ENCODE data around the gene MCF2L2.

MCF2L2 gene

DNA sequence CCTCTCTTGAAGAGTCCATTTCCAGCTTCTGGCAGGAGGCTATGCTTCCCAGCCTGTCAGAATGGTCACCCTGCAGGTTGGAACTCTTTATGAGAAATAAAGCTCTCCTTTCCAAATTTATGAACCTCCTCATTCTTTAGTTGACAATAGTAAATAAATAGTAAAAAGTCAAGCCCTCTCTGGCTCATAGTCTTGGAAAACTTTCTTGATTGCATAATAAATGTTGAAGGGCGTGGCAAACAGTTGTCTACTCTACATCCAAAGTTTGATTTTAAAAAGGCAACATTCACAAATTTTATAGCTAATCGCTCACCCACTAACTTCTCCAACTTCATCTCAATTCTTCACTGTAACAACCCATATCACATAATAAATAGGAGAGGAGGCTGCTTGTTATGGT, 58.8 kb downstream of the MCF2L2 start:
- no peak for DNase-seq (ENCODE audit: low read depth in 2 of 2)

- DNase-seq (ENCODE audit: low read depth in 2 of 2): no peak
These were observed 59.3 kb downstream of the MCF2L2 start for GRCh38 chr3:183369117-183369516.

- no peak for DNase-seq (ENCODE audit: low read depth in 2 of 2)
These were observed 67.3 kb downstream of the MCF2L2 start for GRCh38 chr3:183360971-183361624.

GRCh38 chr3:183359036-183359435, 69.4 kb downstream of the MCF2L2 start:
- DNase-seq (ENCODE audit: low read depth in 2 of 2): no peak

GRCh38 chr3:183357564-183358079, 70.8 kb downstream of the MCF2L2 start:
- no peak for DNase-seq (ENCODE audit: low read depth in 2 of 2)

GRCh38 chr3:183356920-183357319, 71.5 kb downstream of the MCF2L2 start:
- no peak for DNase-seq (ENCODE audit: low read depth in 2 of 2)

GRCh38 chr3:183354874-183355273, 73.5 kb downstream of the MCF2L2 start:
- DNase-seq (ENCODE audit: low read depth in 2 of 2): no peak

DNA sequence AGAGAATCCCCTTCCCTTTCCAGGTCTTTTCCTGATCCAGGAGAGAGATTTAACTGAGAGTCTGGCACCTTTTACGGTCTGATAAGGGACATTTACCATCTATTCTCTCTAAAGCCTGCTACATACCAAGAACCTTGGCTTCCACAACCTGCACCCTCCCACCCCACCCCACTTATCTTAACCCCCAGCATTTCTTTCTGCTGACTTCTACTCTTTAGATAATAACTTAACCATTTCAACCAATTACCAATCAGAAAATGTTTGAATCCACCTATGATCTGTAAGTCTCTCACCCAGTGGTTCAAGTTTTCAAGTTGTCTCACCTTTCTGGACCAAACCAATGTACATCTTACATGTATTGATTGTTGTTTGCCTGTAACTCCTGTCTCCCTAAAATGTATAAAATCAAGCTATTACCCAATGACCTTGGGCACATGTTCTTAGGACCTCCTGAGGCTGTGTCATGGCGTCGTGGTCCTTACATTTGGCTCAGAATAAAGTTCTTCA, 74.0 kb downstream of the MCF2L2 start:
- DNase-seq (ENCODE audit: low read depth in 2 of 2): no peak

- DNase-seq (ENCODE audit: low read depth in 2 of 2): no peak
These were observed 75.0 kb downstream of the MCF2L2 start for GRCh38 chr3:183353421-183353820.

DNA sequence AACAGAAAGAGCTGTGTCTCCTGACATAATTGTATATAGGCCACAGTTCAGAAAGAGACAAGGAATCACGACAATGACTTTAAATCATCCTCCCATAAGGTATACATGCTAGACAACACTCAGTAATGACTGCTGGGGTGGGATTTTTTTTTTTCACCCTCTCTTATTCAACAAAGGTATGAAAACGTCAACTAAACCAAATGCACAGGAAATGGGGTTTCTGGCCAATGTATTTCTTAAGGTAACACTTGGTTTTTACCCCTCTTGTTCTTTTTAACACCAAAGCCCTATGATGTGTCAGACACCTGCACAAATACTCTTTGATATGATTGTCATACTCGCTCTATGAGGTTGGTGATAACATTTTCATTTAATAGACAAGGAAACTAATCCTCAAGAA, 78.3 kb downstream of the MCF2L2 start:
- no peak for DNase-seq (ENCODE audit: low read depth in 2 of 2)

- DNase-seq (ENCODE audit: low read depth in 2 of 2): no peak
These were observed 78.8 kb downstream of the MCF2L2 start for GRCh38 chr3:183349421-183350157.

DNA sequence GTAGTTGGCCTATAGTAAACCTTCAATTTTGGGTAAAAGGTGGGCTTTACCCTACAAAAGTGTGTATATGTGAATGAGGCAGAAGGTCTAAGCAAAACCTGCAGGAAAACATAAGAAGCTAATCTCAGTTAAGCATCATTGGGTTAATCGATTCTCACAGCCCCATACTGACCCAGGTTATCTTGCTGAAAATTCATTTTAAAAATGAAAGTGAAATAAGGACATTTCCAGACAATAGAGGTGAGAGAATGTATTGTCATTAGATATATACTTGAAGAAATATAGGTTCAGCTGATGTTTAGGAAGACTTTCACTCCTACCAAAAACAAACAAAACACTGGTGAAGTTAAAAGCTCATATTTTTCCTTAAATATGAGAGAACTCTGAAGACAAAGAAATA, 85.6 kb downstream of the MCF2L2 start:
- no peak for DNase-seq (ENCODE audit: low read depth in 2 of 2)

- no peak for DNase-seq (ENCODE audit: low read depth in 2 of 2)
These were observed 86.7 kb downstream of the MCF2L2 start for GRCh38 chr3:183341545-183342288.

DNA sequence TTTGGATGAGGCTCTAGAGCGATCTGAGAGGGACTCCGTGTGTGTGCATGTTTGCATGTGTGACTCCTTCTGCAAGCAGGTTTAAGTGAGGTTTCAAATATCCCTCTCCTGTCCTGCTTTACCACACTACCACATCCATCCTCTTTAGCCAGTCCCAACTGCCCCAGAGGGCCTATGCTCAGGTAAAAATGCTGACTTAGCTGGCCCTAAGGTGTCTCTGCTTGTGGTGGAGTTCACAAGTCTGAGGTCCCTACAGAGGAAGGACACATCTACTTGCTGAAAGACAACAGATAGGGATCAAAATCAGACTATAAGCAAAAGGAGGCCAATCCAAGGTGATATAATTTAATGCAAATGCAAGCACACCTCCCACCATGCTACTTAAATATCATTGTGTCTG, 88.2 kb downstream of the MCF2L2 start:
- DNase-seq (ENCODE audit: low read depth in 2 of 2): no peak

- DNase-seq (ENCODE audit: low read depth in 2 of 2): no peak
These were observed 88.8 kb downstream of the MCF2L2 start for GRCh38 chr3:183339461-183340086.

DNA sequence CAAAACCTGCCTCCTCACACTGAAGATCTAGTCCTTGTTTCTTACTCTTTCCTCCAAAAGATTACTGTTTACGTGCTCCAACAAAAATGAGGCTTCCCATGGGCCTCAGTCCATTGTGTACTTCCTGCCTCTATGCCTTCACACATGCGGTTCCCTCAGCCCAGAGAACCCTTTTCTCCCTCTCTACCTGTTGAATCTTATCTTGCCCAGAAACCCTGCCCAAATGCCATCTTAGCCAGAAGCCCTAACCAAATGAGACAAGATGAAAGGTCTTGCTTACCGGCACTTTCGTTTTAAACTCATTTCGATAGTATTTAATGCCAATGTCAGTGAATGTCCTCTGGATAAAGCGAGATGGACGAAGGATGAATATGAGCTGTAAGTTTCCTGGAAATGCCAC, 89.9 kb downstream of the MCF2L2 start:
- DNase-seq (ENCODE audit: low read depth in 2 of 2): no peak

DNA sequence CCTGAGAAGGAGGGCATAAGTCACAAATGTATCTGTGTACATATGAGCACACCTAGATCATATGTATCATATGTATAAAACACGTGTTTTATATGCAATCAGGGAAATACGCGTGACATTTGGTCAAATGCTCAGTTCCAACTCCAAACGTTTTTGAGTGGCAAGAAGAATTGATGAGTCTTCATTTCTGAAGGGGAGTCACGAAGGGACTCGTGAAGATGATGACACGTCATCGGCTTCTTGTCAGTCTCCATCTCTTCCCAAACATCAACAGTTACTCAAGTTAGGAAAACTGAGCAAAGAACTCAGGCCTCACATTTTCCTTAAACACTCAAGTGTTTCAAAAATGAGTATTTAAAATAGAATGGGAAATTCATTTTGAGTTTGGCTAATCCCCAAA, 95.9 kb downstream of the MCF2L2 start:
- no peak for DNase-seq (ENCODE audit: low read depth in 2 of 2)

DNA sequence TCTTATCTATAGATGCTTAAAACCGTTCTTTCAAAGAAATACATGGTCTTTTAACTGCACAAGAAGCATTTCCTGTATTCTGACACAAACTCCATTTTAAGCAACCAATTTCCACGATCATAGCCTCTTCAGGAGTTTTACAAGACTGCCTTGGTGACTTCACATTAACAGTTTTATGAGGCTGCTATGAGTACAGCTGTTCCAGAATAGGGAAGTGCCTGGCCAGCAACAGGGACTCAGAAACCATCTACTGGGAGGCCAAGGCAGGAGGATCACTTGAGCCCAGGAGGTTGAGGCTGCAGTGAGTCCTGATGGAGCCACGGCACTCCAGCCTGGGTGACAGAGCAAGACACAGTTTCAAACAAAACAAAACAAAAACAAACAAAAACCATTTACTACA, 96.9 kb downstream of the MCF2L2 start:
- DNase-seq (ENCODE audit: low read depth in 2 of 2): no peak

- DNase-seq (ENCODE audit: low read depth in 2 of 2): no peak
These were observed 97.5 kb downstream of the MCF2L2 start for GRCh38 chr3:183330881-183331280.

GRCh38 chr3:183329543-183329942, 98.9 kb downstream of the MCF2L2 start:
- DNase-seq (ENCODE audit: low read depth in 2 of 2): no peak

GRCh38 chr3:183328823-183329222, 99.6 kb downstream of the MCF2L2 start:
- no peak for DNase-seq (ENCODE audit: low read depth in 2 of 2)

DNA sequence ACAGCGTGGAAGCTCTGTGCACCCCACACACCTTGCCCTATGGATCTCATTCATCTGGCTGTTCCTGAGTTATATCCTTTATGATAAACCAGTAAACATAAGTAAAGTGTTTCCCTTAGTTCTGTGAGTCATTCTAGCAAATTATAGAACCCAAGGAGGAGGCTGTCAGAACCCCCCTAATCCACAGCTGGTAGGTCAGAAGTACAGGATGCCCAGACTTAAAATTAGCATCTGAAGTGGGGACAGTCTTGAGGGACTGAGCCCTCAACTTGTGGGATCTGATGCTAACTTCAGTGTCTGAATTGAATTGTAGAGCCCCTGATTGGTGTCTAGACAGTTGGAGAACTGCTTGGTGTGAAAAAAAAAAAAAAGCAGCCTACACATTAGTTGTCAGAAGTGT, 100.3 kb downstream of the MCF2L2 start:
- DNase-seq (ENCODE audit: low read depth in 2 of 2): no peak

All from stimulated activated CD8-positive, alpha-beta memory T cell treated with anti-CD3 and anti-CD28 coated beads, Interleukin-7, amount 100 ng/mL, for 4 hours (primary cell).